Kidney tubule cell (primary cell): ENCODE data around the gene SGK1.
"Not testable (repeated sequence)": the region's sequence is repeated elsewhere in the genome, so short reads cannot be mapped to it uniquely, and the experiment has no call there.

Experiments
- DNase-seq: peaks from one replicate; pipeline ENCODE4 v3.0.0-alpha.2; 2018; ENCODE audit warnings: low spot score

The SGK1 gene

DNA sequence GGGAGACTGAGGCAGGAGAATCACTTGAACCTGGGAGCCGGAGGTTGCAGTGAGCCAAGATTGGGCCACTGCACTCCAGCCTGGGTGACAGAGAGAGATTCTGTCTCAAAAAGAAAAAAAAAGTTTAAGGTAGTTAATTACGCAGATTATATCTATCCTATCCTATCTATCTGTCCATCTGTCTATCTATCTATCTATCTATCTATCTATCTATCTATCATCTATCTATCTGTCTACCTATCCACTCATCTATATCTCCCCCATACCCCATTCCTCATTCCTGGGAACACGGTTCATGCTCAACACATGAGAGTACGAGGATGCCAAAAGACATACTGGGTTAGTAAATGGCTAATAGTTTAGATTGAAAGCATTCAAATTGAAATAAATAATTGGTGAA is 8.3 kb upstream of the SGK1 start:
- not testable (repeated sequence) for DNase-seq

DNA sequence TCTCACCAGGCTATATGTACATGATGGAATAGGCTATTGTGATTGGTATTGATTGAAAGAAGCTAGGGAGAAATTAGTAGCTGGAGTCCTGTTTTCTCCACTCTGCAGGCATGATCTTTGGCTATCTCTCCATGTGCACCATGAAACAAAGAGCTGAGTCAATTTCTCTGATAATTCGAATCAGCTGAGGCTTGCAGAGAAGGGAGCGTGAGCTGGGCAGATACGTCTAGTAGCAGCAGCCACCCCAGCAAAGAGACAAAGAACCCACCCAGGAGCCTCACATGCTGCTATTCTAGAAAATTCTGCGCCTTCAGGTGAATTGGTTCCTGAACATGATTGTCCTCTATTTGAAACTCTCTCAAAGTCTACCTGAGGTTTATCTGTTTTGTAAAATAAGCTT is 6.9 kb upstream of the SGK1 start:
- no peak for DNase-seq

DNA sequence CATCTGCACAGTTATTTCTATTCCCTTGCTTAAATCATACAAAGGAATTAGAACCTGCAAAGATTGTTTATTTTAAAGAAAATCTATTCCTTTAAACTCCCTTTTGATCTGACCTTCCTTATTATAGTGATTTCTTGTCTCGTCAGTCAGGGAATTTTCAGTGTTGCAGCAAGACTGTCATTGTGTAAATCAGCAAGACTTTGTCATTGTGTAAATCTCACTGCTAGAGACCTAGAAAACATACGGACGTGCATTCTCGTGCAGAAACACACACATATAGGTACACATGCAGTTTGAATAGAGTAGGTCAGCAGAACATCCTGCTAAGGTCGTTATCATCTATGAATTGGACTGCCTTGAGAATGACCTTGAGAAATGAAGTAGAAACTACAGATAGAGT is 6.2 kb upstream of the SGK1 start:
- DNase-seq, result no peak

- no peak for DNase-seq
Observed at GRCh38 chr6:134323698-134324097, 5.8 kb upstream of the SGK1 start.

DNA sequence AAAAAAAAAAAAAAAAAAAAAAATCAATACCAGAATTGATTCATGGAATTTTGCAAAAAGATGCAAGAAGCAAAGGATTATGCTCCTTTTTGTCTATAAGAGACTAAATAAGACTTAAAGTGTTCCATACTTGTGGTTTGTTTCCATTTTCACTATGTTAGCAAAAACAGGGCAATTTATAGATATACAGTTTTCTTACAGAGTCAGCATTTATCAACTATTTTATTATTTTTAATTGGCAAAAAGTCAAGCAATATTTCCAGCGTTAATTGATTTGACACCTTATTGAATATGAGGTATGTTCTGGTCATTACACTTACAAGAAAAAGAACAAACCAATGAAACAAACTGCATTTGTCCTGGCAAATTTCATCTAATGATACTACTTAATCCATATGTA is 5.4 kb upstream of the SGK1 start:
- no peak for DNase-seq

GRCh38 chr6:134322216-134322615 is 4.3 kb upstream of the SGK1 start:
- no peak for DNase-seq

DNA sequence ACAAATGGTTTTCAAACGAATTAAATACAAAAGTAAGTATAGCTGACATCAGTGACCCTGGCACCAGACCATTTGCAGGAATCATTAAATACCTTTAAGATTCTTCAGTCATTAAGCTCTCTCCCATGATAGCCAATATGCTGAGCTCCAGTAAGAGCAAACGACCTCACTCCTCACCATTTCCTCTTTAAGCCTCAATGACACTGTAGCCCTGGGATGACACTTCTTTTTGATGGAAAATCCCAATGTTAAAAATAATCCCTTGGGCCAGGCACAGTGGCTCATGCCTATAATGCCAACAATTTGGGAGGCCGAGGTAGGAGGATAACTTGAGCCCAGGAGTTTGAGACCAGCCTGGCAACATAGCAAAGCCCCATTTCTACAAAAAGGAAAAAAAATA is 3.3 kb upstream of the SGK1 start:
- no peak for DNase-seq

- not testable (repeated sequence) for DNase-seq
Observed at GRCh38 chr6:134319686-134320085, 1.8 kb upstream of the SGK1 start.

DNA sequence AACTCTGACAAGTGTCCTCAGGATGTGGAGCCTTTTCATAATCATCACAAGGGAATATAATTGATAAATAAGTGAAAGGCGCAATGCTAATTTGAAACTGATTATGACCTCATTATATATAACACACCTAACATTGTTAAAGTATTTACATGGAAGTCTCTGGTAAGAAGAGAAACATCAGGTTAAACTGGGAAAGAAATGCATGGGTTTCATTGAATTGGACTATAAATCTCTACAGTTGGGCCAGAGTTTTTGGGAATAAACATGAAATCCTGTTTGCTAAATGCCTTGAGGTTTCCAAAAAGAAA is 1.0 kb upstream of the SGK1 start:
- DNase-seq, result no peak

DNA sequence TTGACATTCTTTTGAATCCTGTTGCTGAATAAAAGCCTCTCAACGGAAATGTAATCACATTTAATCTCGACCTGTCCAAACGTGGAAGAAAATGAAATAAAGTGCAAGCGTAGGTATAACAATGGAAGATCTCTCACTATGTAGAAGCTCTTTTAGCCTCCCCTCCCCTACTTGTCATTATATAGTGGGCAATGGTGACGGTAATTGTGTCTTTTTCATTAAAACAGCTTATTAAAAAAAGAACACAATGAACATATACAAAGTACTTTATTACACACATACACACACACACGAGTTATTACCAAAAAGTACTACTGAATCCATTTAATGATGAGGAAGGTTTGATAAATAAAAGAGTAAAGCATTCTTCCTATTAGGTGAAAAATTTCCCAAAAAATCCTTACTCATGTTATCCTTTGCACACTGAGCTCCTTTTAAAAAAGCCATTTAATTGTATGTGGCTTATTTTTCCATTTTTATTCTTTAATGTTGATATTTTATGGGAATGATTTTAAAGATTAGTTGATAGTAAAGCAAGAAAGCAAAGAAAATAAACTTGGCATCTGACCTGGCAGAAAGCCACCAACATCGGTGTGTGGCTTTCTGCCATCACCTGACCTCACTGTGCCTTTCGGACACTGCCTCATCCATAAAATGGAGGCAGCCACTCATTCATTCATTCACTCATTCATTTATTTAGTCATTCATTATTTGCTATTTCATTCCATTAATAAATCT is 493 bp upstream of the SGK1 start:
- DNase-seq, result no peak

GRCh38 chr6:134316733-134317431 is 1.0 kb downstream of the SGK1 start:
- no peak for DNase-seq

DNA sequence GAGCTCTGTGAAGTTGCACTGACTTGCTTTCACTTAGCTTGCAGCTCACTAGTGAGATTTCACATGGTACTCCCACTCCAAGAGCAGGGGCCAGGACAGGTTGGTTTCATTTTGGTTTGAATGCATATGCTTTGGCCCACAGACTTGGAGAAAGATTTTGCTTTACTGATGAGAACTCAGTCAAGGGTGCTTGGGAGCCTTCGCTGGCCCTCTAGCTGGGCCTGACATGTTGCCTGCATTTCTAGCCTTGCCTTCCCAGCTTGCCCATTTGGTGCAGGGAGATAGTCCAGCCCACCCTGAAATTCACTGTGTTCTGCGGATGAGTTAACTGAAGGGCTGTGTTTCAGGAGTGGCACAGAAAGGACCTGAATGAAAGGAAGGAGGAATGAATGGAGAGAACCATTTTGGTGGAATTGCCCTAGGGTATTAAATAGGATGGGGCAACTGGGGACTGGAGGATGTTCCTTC is 1.9 kb downstream of the SGK1 start:
- no peak for DNase-seq

- DNase-seq, result no peak
Observed at GRCh38 chr6:134315189-134315588, 2.7 kb downstream of the SGK1 start.

DNA sequence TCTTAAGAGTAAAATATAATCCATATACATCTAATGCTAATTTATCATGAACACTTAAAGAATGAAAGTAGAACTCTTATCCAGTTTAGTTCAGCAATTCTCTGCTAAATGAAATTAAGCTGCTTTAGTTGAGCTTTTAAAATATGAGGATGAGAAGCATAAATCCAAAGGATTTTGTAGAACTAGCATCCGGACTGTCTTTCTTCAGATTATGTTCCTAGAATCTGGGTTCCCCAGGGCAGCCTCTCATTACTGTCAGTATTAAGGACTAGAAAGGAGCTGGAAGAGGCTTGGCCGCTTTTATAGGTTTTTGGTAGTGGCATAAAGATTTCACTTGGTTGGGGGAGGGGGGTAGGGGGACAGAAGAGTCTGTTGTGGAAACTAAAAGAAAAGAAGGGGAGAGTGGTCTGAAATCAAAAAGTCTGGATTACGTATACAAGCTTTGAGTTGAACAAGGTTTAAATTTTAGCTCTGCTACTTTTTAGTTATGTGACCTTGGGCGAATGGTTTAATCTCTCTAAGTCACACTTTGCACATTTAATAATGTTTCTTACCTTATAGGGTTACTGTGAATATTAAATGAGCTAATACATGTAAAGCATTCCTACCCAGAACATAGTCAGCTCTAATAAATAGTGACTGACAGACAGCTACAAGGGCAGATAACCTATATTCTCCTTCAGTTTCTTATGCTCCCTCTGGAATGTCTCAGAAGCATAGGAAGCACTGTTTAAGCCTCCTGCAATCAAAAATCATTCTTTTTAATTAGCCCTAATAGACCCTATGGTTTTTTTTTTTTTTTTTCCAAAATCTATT is 3.7 kb downstream of the SGK1 start:
- DNase-seq, result no peak

DNA sequence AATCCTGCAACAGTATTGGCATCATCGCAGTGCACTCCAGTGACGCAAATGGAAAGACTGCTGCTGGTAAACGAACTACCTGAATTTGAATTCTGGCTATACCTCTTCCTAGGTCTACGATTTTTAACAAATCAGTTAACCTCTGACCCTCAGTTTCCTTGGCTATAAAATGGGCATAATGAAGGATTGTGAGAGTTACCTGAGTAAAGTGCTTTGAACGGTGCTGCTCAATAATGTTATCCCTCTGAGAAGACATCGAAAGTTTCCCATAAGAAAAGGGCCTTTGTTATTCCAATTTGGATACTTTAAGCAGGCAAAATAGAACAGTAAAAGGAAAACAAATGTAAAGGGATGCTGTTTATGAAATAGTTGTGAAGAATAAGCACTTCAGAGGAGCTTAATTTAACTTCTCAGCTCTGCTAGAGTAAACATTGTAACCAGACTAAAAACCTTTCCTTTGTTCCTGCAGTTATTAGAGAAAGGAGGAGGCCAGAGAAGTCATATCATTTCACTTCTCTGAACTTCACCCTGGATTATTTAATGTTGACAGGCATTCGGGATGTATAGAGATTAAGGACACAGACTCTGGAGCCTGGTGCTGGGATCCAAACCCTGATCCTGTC is 5.8 kb downstream of the SGK1 start:
- no peak for DNase-seq

- DNase-seq, result no peak
Observed at GRCh38 chr6:134310817-134311216, 7.1 kb downstream of the SGK1 start.

DNA sequence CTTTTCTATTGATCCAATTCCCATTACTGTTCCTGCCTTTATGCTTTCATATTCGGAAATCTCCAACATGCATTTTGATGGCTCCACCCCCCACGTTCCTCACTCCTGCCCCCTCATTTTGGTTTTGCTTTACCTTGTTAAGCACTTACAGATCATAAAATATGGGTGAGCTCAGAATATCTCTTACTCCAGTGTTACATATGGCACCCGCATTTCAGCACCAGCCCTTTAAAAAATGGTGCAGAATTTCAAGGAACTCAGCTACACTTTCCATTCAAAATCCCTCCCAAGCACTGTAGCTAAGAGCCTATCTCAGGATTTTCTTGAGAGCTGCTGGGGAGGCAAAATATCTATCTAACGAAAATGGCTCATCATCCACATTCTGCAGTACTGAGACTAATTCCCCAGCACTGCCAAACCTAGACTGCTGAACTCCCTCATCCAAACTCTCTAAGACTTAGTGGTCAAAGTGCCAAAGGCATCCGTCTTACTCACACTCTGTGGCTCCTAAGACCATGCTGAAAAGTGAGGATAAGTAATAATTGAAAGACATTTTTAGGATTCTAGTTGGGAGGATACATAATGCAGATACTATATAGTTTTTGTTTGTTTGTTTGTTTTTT is 7.8 kb downstream of the SGK1 start:
- no peak for DNase-seq

GRCh38 chr6:134309227-134309626 is 8.7 kb downstream of the SGK1 start:
- DNase-seq, result no peak

DNA sequence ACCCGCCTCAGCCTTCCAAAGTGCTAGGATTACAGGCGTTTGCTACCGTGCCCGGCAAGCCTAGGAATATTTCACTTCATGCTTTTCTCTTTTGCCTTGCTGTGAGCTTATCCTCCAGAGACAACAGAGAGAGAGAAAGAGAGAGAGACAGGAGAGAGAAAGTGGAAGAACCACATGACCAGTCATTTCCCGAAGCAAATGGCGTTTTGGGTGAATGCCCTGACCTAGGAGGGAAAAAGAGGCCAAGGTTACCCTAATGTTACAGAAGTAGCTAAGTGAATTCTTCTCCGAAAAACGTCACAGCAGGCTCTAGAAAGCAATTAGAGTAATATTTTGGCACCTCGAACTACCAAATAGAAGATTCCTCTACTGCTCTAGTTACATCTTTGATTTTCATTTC is 9.1 kb downstream of the SGK1 start:
- DNase-seq, result no peak

- DNase-seq, result no peak
Observed at GRCh38 chr6:134307870-134308269, 10.0 kb downstream of the SGK1 start.

- DNase-seq, result no peak
Observed at GRCh38 chr6:134307075-134307474, 10.8 kb downstream of the SGK1 start.

- not testable (repeated sequence) for DNase-seq
Observed at GRCh38 chr6:134304381-134304780, 13.5 kb downstream of the SGK1 start.
